Smooth muscle cell (in vitro differentiated cells): Measurements from ENCODE around the gene TTC28. TPM values are rescaled to one million over a fixed set of nuclear protein-coding genes. Genes with fewer than 3 reads are reported as not detected.

Source experiments
- DNase-seq: peaks from one replicate; lab custom pipeline; 2025; ENCODE audit not compliant: unreplicated experiment; lab: John Stamatoyannopoulos, UW
- H2AFZ ChIP-seq: fragments of 200-600 bp; sonication (generic); 2 replicates; pipeline ENCODE4 v1.6.0; 2016; ENCODE audit warnings: antibody characterized with exemption, low read depth, mild to moderate bottlenecking
- H3F3A ChIP-seq: fragments of 200-600 bp; sonication (generic); 2 replicates; pipeline ENCODE4 v1.6.0; 2017; ENCODE audit warnings: antibody characterized with exemption, low read depth
- H3K27ac ChIP-seq: fragments of 200-600 bp; sonication (generic); 2 replicates; pipeline ENCODE4 v1.5.1; 2016; ENCODE audit warnings: low read depth, mild to moderate bottlenecking
- H3K27me3 ChIP-seq: fragments of 200-600 bp; sonication (generic); 2 replicates; pipeline ENCODE4 v1.6.1; 2016; ENCODE audit warnings: low read depth, mild to moderate bottlenecking
- H3K36me3 ChIP-seq: fragments of 200-600 bp; sonication (generic); 2 replicates; pipeline ENCODE4 v1.5.1; 2016; ENCODE audit warnings: low read depth
- H3K4me1 ChIP-seq: fragments of 200-600 bp; sonication (generic); 2 replicates; pipeline ENCODE4 v1.5.1; 2016; ENCODE audit warnings: low read depth
- H3K4me2 ChIP-seq: fragments of 200-600 bp; sonication (generic); 2 replicates; pipeline ENCODE4 v1.6.0; 2016; ENCODE audit warnings: mild to moderate bottlenecking
- H3K4me3 ChIP-seq: fragments of 200-600 bp; sonication (generic); 2 replicates; pipeline ENCODE4 v1.5.1; 2016; ENCODE audit warnings: mild to moderate bottlenecking
- H3K79me2 ChIP-seq: fragments of 200-600 bp; sonication (generic); 2 replicates; pipeline ENCODE4 v1.6.0; 2016; ENCODE audit warnings: low read depth, mild to moderate bottlenecking
- H3K9ac ChIP-seq: fragments of 200-600 bp; sonication (generic); 2 replicates; pipeline ENCODE4 v1.6.0; 2016; ENCODE audit warnings: low read depth
- H3K9me3 ChIP-seq: fragments of 200-600 bp; sonication (generic); replicated peaks from 2 replicates; pipeline ENCODE4 v1.5.1; 2016; ENCODE audit warnings: low read depth
- H4K20me1 ChIP-seq: fragments of 200-600 bp; sonication (generic); 2 replicates; pipeline ENCODE4 v1.6.0; 2016; ENCODE audit warnings: low read depth
- CTCF ChIP-seq: fragments of 200-600 bp; sonication (generic); IDR thresholded peaks from 2 replicates; pipeline ENCODE4 v1.5.1; 2017; ENCODE audit warnings: borderline replicate concordance, mild to moderate bottlenecking, antibody characterized with exemption; ENCODE audit not compliant: insufficient read depth, poor library complexity, severe bottlenecking
- WGBS: methylation state at CpG from one replicate; pipeline ENCODE4 v1.1.7; 2016; ENCODE audit warnings: low lambda C conversion rate; 5-methylcytosine and 5-hydroxymethylcytosine counted together
- polyA plus RNA-seq: library from polyadenylated mRNA; unstranded; fragments of >200 nt; fragmentation: Nextera tagmentation; extraction: Ambion mirVana; gene quantifications from 2 replicates; pipeline ENCODE4 v1.2.1, GENCODE V29; 2016
- total RNA-seq: library from RNA; depleted of rRNA; stranded (reverse); fragments of >200 nt; gene quantifications from 2 replicates; pipeline ENCODE4 v1.2.3, GENCODE V29; 2014

Gene TTC28
- total and polyA plus RNA-seq, 2 experiments from 2014 or later: 6.3 to 17.9 TPM

- Histone ChIP-seq H3K36me3 (no peaks in the 10 kb centered on the region), H3K9me3 (no peaks in the 10 kb centered on the region), H4K20me1 (peaks cover 5% of the 10 kb centered on the region), H3K27ac (peak overlapping the region; percentile 84), H2AFZ (no peak overlapping the region), H3K4me1 (peaks cover 36% of the 10 kb centered on the region), H3K9ac (peak overlapping the region; percentile 42), H3K4me2 (peak overlapping the region; percentile 78), H3K27me3 (no peaks in the 10 kb centered on the region), H3K79me2 (no peaks in the 10 kb centered on the region), H3F3A (peaks cover 7% of the 10 kb centered on the region), H3K4me3 (peak overlapping the region; percentile 16)
- WGBS: 48% methylated on average over 16 of the region's 16 CpGs
- TF ChIP-seq CTCF: no peak
- DNase-seq: no peak
Observed at GRCh38 chr22:27975381-27976013, 704.1 kb downstream of the TTC28 start.

- H3K9ac ChIP-seq: no peak overlapping the region
- WGBS: 88% methylated on average over 1 of the region's 1 CpG
- H3K4me2 ChIP-seq: no peak overlapping the region
- H3K27me3 ChIP-seq: no peaks in the 10 kb centered on the region
- H3K27ac ChIP-seq: no peak overlapping the region
- no peaks in the 10 kb centered on the region for H3K36me3 ChIP-seq
- H3K4me1 ChIP-seq: peaks cover 34% of the 10 kb centered on the region
- no peaks in the 10 kb centered on the region for H3K79me2 ChIP-seq
- DNase-seq: no peak
- H3K9me3 ChIP-seq: no peaks in the 10 kb centered on the region
- no peak overlapping the region for H3K4me3 ChIP-seq
- peaks cover 7% of the 10 kb centered on the region for H3F3A ChIP-seq
- H4K20me1 ChIP-seq: peaks cover 5% of the 10 kb centered on the region
- H2AFZ ChIP-seq: no peak overlapping the region
- no peak for TF ChIP-seq CTCF
Observed at GRCh38 chr22:27973846-27974245, 705.8 kb downstream of the TTC28 start.

GRCh38 chr22:27972732-27973698, 706.6 kb downstream of the TTC28 start:
- H2AFZ ChIP-seq: no peak overlapping the region
- H3K4me3 ChIP-seq: no peak overlapping the region
- H3K4me1 ChIP-seq: peaks cover 34% of the 10 kb centered on the region
- DNase-seq: no peak
- H3F3A ChIP-seq: peaks cover 7% of the 10 kb centered on the region
- TF ChIP-seq CTCF: no peak
- H3K9ac ChIP-seq: no peak overlapping the region
- H3K9me3 ChIP-seq: no peaks in the 10 kb centered on the region
- WGBS: 82% methylated on average over 9 of the region's 9 CpGs
- H3K27ac ChIP-seq: no peak overlapping the region
- H3K79me2 ChIP-seq: no peaks in the 10 kb centered on the region
- H3K27me3 ChIP-seq: no peaks in the 10 kb centered on the region
- peaks cover 5% of the 10 kb centered on the region for H4K20me1 ChIP-seq
- H3K36me3 ChIP-seq: no peaks in the 10 kb centered on the region
- H3K4me2 ChIP-seq: no peak overlapping the region
